ENCODE measurements around the gene CAMSAP3.
"Not testable (repeated sequence)": the region's sequence is repeated elsewhere in the genome, so short reads cannot be mapped to it uniquely, and the experiment has no call there.

Gene CAMSAP3

DNA sequence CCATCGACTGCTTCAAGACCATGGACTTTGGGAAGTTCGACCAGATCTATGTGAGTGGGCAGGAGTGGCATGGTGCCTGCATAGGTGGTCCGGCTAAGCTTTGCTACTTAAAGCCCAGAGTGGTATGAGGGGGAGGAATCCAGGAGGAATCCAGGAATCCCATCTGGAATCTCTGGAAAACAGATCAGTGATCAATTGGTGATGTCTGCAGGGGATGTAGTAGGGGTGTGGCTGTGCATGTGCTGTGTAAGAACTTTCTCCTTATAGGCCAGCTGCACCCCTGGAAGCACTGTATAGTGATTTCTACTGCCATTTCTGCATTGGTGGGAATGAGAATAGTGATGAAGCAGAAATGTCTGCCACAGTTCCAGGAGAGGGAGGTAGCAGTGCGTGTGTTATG, 36.6 kb upstream of the CAMSAP3 start:
- Mint-ChIP-seq H3K36me3 (ENCODE audit: low read depth) (peaks cover 27% of the 10 kb centered on the region), H3K27me3 (ENCODE audit: low read depth) (no peaks in the 10 kb centered on the region), H3K4me3 (no peak overlapping the region), H3K4me1 (ENCODE audit: low read depth) (no peaks in the 10 kb centered on the region), H3K27ac (no peak overlapping the region), H3K9me3 (no peaks in the 10 kb centered on the region)

DNA sequence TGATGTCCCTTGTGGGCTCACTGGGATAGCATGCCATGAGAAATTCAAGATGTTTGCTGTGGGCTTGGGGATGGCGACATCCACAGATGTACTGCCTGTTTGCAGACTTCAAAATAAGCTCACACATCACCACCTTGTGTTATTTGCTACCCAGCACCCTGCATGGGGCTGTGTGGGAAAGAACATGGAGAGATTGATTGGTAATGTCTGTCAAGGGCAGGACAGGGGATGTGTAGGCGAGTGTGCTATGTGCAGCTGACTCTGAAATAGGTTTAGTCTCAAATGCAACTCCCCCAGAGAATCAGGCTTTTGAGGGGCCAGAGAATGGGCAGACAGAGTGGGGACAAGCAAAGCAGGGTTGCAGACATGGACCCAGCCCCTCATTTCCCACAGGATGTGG, 35.4 kb upstream of the CAMSAP3 start:
- peaks cover 27% of the 10 kb centered on the region for H3K36me3 Mint-ChIP-seq (ENCODE audit: low read depth)
- no peak overlapping the region for H3K4me3 Mint-ChIP-seq
- H3K9me3 Mint-ChIP-seq = no peaks in the 10 kb centered on the region
- no peaks in the 10 kb centered on the region for H3K4me1 Mint-ChIP-seq (ENCODE audit: low read depth)
- no peak overlapping the region for H3K27ac Mint-ChIP-seq
- H3K27me3 Mint-ChIP-seq (ENCODE audit: low read depth) = no peaks in the 10 kb centered on the region

DNA sequence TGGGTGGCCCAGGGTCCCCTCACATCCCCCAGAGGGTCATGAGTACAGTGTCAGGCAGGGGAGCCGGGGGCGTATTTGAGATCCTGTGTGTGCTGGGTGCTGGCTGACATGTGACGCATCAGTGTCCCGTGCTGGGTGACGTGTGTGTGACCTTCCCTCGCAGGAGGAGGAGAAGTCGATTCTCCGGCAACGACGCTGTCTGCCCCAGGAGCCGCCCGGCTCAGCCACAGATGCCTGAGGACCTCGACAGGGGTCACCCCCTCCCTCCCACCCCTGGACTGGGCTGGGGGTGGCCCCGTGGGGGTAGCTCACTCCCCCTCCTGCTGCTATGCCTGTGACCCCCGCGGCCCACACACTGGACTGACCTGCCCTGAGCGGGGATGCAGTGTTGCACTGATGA, 34.3 kb upstream of the CAMSAP3 start:
- Mint-ChIP-seq H3K4me3 (no peak overlapping the region), H3K27me3 (ENCODE audit: low read depth) (no peaks in the 10 kb centered on the region), H3K27ac (no peak overlapping the region), H3K4me1 (ENCODE audit: low read depth) (no peaks in the 10 kb centered on the region), H3K9me3 (no peaks in the 10 kb centered on the region), H3K36me3 (ENCODE audit: low read depth) (peaks cover 25% of the 10 kb centered on the region)

DNA sequence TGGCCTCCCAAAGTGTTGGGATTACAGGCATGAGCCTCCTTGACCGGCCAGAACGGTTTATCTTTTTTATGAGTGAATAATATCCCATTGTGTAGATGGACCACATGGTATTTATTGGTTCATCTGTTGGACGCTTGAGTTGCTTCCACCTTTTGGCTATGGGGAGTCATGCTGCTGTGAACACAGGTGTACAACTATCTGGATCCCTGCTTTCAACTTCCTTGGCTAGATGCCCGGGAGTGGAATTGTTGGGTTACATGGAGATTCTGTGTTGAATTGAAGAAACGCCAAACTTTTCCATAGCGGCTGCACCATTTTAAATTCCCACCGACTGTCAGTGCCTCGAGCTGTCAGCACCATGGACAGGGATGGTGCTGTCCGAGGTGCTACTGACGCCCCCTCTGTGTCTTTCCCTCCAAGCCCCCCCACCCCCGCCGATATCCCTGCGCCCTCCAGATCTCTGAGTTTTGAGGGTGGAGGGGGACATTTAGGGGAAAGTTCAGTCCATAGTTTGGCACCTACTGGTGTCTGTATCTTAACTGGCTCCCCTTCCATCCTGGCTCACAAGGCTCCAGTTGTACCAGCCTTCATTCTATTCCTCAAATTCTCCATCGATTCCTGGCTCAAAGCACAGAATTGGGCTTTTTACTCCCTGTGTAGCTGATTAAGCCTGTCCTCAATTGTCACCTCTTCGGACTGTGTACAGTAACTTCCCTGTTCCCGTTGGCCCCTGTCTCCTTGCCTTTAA, 32.8 kb upstream of the CAMSAP3 start:
- Mint-ChIP-seq H3K27ac (no peak overlapping the region), H3K9me3 (no peaks in the 10 kb centered on the region), H3K27me3 (ENCODE audit: low read depth) (no peaks in the 10 kb centered on the region), H3K4me3 (no peak overlapping the region), H3K4me1 (ENCODE audit: low read depth) (no peaks in the 10 kb centered on the region), H3K36me3 (ENCODE audit: low read depth) (peaks cover 19% of the 10 kb centered on the region)

DNA sequence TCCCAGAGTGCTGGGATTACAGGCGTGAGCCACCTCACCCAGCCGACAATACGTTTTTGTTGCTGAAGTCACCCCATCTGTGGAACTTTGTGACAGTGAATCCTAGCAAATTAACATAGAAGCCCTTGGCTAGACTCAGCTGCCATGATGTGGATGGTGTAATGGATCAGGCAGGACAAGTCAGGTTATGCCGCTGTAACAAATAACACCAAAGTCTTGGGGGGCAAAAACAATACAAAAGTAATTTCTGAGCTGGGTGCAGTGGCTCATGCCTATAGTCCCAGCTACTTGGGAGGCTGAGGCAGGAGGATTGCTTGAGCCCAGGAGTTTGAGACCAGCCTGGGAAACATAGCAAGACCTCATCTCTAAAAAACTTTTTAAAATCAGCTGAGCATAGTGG, 30.8 kb upstream of the CAMSAP3 start:
- H3K4me1 Mint-ChIP-seq (ENCODE audit: low read depth) = no peaks in the 10 kb centered on the region
- no peak overlapping the region for H3K4me3 Mint-ChIP-seq
- no peaks in the 10 kb centered on the region for H3K27me3 Mint-ChIP-seq (ENCODE audit: low read depth)
- H3K27ac Mint-ChIP-seq = no peak overlapping the region
- peaks cover 8% of the 10 kb centered on the region for H3K36me3 Mint-ChIP-seq (ENCODE audit: low read depth)
- no peaks in the 10 kb centered on the region for H3K9me3 Mint-ChIP-seq

DNA sequence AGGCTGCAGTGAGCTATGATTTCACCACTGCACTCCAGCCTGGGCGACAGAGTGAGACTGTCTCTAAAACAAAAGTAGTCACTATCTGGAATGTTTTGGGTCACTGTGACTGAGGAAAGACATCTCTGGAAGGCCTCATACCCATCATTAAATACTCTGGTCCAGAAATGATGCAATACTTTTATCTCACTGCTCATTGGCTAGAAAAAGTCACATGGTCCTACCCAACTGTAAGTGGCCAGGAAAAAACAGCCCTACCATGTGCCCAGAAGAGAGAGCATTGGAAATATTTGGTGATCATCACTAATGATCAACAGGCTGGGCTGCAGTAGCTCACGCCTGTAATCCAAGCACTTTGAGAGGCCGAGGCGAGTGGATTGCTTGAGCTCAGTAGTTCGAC, 30.3 kb upstream of the CAMSAP3 start:
- no peak overlapping the region for H3K4me3 Mint-ChIP-seq
- no peaks in the 10 kb centered on the region for H3K4me1 Mint-ChIP-seq (ENCODE audit: low read depth)
- peaks cover 5% of the 10 kb centered on the region for H3K36me3 Mint-ChIP-seq (ENCODE audit: low read depth)
- H3K27ac Mint-ChIP-seq = no peak overlapping the region
- no peaks in the 10 kb centered on the region for H3K27me3 Mint-ChIP-seq (ENCODE audit: low read depth)
- no peaks in the 10 kb centered on the region for H3K9me3 Mint-ChIP-seq

DNA sequence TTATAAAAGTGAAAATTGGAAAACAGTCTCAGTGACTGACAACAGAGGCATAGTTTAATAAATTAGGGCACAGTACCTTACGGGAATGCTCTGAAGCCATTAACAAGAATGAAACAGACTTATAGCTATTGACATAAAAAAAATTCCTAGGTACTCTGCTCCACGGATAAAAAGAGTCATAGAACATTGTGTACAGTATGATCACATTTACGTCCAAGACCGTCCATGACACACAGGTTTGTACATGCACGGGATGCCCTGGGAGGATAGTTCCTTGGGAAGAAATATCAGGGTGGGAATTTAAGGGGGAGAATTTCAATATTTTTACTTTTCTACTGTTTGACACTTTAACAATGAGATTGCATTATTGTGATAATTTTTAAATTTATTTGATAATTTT, 24.9 kb upstream of the CAMSAP3 start:
- H3K4me3 Mint-ChIP-seq = no peak overlapping the region
- H3K9me3 Mint-ChIP-seq = no peaks in the 10 kb centered on the region
- H3K36me3 Mint-ChIP-seq (ENCODE audit: low read depth) = no peaks in the 10 kb centered on the region
- no peaks in the 10 kb centered on the region for H3K27me3 Mint-ChIP-seq (ENCODE audit: low read depth)
- H3K27ac Mint-ChIP-seq = no peak overlapping the region
- H3K4me1 Mint-ChIP-seq (ENCODE audit: low read depth) = no peaks in the 10 kb centered on the region

DNA sequence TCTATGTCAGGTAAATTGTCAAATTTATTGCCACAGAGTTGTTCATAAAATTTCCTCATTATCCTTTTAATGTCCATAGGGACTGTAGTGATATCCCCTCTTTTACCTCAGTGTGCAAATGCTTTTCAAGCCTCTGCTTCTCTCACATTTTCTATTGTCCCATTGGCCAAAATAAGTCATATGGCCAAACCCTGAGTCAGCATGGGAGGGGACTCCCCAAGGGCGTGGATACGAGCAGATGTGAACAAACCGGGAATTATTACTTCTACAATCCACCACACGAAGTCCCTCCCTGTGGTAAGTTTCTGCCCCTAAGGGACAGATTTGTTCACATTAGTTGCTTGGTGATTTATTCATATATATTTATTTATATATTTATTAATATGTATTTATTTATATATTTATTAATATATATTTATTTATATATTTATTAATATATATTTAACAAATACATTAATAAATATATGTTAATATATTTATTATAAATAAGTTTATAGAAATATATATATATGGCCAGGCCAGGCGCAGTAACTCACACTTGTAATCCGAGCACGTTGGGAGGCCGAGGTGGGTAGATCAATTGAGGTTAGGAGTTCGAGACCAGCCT, 20.1 kb upstream of the CAMSAP3 start:
- no peaks in the 10 kb centered on the region for H3K9me3 Mint-ChIP-seq
- no peaks in the 10 kb centered on the region for H3K27me3 Mint-ChIP-seq (ENCODE audit: low read depth)
- H3K27ac Mint-ChIP-seq = no peak overlapping the region
- no peaks in the 10 kb centered on the region for H3K36me3 Mint-ChIP-seq (ENCODE audit: low read depth)
- H3K4me1 Mint-ChIP-seq (ENCODE audit: low read depth) = no peaks in the 10 kb centered on the region
- no peak overlapping the region for H3K4me3 Mint-ChIP-seq

DNA sequence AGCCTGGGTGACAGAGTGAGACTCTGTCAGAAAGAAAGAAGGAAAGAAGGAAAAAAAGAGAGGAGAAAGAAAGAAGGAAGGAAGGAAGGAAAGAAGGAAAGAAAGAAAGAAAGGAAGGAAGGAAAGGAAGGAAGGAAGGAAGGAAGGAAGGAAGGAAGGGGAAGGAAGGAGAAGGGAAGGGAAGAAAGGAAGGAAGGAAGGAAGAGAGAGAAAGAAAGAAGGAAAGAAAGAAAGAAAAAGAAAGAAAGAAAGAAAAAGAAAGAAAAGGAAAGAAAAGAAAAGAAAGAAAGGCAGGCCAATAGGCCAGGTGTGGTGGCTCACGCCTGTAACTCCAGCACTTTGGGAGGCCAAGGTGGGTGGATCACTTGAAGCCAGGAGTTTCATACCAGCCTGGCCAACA, 18.2 kb upstream of the CAMSAP3 start:
- not testable (repeated sequence) for H3K27me3 Mint-ChIP-seq (ENCODE audit: low read depth); H3K36me3 Mint-ChIP-seq (ENCODE audit: low read depth); H3K4me1 Mint-ChIP-seq (ENCODE audit: low read depth); H3K27ac Mint-ChIP-seq; H3K9me3 Mint-ChIP-seq; H3K4me3 Mint-ChIP-seq

DNA sequence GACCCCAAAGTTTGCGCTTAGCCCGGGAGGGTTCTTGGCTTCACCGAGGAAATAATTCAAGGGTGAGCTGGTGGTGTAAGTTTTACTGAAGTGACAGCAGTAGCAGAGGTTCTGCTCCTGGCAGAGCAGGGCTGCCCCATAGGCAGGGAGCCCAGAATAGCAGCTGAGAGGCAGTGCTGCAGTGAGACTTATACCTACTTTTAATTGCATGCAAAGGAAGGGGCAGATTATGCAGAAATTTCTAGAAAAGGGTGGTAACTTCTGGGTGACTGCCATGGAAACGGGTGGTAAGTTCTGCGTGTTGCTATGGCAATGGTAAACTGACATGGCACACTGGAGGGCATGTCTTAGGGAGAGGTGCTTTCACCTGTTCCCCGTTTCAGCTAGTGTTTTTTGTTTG, 17.5 kb upstream of the CAMSAP3 start:
- H3K36me3 Mint-ChIP-seq (ENCODE audit: low read depth) = no peaks in the 10 kb centered on the region
- no peaks in the 10 kb centered on the region for H3K9me3 Mint-ChIP-seq
- H3K27me3 Mint-ChIP-seq (ENCODE audit: low read depth) = no peaks in the 10 kb centered on the region
- no peak overlapping the region for H3K4me3 Mint-ChIP-seq
- no peaks in the 10 kb centered on the region for H3K4me1 Mint-ChIP-seq (ENCODE audit: low read depth)
- no peak overlapping the region for H3K27ac Mint-ChIP-seq

DNA sequence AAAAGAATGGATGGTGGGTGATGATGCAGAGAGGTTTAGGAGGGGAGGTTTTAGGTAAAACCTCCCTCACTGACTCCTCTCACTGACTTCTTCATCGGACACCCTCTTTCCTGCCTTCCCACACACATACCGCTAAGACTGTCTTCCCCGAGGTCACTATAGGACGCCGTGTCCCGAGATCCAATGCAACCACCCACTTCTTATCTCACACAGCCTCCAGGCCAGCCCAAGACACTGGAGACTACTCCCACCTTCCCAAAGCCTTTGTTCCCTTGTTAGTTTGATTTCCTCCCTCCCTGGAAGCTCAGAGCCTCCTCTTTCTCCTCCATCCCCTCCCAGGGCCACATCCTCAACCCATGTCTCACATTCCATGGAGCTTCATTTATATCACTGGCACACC, 16.5 kb upstream of the CAMSAP3 start:
- no peak overlapping the region for H3K4me3 Mint-ChIP-seq
- H3K36me3 Mint-ChIP-seq (ENCODE audit: low read depth) = no peaks in the 10 kb centered on the region
- no peak overlapping the region for H3K27ac Mint-ChIP-seq
- H3K4me1 Mint-ChIP-seq (ENCODE audit: low read depth) = no peaks in the 10 kb centered on the region
- no peaks in the 10 kb centered on the region for H3K27me3 Mint-ChIP-seq (ENCODE audit: low read depth)
- no peaks in the 10 kb centered on the region for H3K9me3 Mint-ChIP-seq

DNA sequence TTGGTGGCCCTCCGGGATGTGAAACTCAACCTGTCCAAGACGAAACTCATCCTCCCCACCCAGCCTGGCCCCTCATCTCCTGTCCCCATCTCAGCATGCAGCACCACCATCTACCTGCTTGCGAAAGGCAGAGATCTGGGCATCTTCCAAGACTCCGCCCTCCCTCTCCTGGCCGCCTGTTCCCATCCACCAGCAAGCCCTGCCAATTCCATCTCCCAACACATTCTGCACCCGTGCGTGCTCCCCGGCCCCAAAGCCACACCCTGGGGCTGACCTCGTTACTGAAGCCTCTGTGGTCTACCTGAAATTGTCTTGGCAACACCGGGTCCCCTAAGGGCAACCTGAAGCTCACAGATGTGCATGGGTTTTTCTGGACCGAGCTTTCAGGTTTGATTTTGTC, 13.2 kb upstream of the CAMSAP3 start:
- Mint-ChIP-seq H3K4me3 (no peak overlapping the region), H3K27ac (no peak overlapping the region), H3K9me3 (no peaks in the 10 kb centered on the region), H3K36me3 (ENCODE audit: low read depth) (no peaks in the 10 kb centered on the region), H3K4me1 (ENCODE audit: low read depth) (no peaks in the 10 kb centered on the region), H3K27me3 (ENCODE audit: low read depth) (no peaks in the 10 kb centered on the region)

DNA sequence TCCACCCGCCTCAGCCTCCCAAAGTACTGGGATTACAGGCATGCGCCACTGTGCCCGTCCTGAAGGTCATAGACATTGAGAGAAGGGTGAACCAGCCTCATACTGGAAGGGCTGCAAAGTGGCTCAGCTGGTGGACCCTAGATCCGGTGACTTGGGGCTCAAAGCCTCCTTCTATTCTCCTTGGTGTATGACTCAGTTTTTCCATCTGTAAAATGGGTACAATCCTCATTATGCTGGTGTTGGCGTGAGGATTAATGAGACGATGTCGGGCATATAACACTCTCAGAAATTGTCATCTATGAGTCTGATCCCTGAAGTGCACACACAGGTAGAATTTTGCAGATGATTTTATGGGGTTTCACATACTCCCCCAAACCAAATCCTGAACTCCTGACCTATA, 5.8 kb upstream of the CAMSAP3 start:
- H3K27me3 Mint-ChIP-seq (ENCODE audit: low read depth) = peaks cover 17% of the 10 kb centered on the region
- H3K9me3 Mint-ChIP-seq = no peaks in the 10 kb centered on the region
- no peaks in the 10 kb centered on the region for H3K36me3 Mint-ChIP-seq (ENCODE audit: low read depth)
- no peak overlapping the region for H3K27ac Mint-ChIP-seq
- H3K4me3 Mint-ChIP-seq = no peak overlapping the region
- no peaks in the 10 kb centered on the region for H3K4me1 Mint-ChIP-seq (ENCODE audit: low read depth)

DNA sequence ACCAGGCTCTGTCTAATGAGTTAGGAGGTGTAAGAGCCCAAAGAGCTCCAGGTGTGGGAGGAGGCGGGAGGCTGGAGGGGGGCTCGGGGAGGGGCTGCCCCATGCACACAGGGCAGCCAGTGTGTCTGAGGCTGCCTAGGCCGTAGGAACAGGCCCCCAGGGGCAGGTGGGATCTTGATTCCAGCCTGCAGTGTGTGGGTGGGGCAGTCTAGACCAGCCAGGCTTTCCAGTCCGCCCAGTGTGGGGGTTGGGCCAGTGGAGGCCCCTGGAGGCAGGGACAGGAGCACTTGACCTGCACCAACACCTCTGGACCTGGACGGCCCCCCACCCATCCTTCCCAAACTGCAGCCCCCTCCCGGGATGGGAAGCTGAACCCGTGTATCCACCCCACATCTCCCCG, 5.4 kb upstream of the CAMSAP3 start:
- Mint-ChIP-seq H3K4me1 (ENCODE audit: low read depth) (peaks cover 2% of the 10 kb centered on the region), H3K9me3 (no peaks in the 10 kb centered on the region), H3K4me3 (no peak overlapping the region), H3K27ac (no peak overlapping the region), H3K36me3 (ENCODE audit: low read depth) (no peaks in the 10 kb centered on the region), H3K27me3 (ENCODE audit: low read depth) (peaks cover 21% of the 10 kb centered on the region)

DNA sequence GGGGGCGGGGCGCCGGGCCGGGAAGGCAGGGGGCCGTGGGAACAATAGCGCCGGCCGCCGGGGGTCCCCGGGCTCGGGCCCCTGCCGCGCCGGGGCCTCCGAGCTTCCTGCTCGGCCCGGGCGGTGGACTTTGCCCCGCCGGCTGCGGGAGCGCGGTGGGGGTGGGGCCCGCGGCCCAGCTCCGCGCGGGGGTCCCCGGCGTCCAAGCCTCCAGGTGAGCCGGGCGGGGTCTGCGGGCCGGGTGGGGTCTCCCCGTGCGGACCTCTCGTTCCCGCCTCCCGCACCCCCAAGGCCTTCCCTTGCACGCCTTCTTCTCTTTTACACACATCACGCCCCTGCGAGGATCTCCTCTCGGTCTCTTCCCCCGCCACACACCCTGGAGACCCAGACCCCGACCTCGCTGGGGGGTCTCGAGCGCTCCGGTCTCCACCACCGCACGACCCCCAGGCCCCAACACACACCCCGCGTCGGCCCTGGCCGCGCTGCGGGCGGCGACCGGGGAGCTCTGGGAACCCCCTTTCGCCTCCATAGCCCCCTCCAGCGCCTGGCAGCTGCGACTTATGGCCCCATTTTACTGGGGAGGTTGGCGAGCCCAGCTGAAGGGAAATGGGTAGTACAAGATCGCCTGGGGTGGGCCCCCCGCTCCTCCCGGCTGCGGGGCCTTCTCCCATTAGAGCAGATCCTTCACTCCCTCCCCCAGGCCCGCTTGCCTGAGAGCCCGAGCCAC, 711 bp downstream of the CAMSAP3 start:
- no peak overlapping the region for H3K27ac Mint-ChIP-seq
- H3K36me3 Mint-ChIP-seq (ENCODE audit: low read depth) = no peaks in the 10 kb centered on the region
- H3K9me3 Mint-ChIP-seq = no peaks in the 10 kb centered on the region
- peaks cover 3% of the 10 kb centered on the region for H3K4me1 Mint-ChIP-seq (ENCODE audit: low read depth)
- peak overlapping the region; percentile 25 for H3K4me3 Mint-ChIP-seq
- peaks cover 42% of the 10 kb centered on the region for H3K27me3 Mint-ChIP-seq (ENCODE audit: low read depth)

All from T-helper 1 cell treated with Interleukin-12 subunit alpha and Interleukin-12 subunit beta and Interleukin-4 antibody, amounts not matched to agents 30 μg/mL and 1 μg/mL, for 36 hours (primary cell).